Measurements from ENCODE around the gene ADRB1.

- TF ChIP-seq SNAPC2 (CRISPR knock-in tag; IDR thresholded peaks at IDR 0.05) (no peak), CTCF (CRISPR knock-in tag; IDR thresholded peaks at IDR 0.05) (no peak)
These were observed 21.4 kb downstream of the ADRB1 start for GRCh38 chr10:114065049-114065435.

Measured in HepG2 (cell line).